ENCODE data around the gene CABP7.
"Not testable (repeated sequence)": the region's sequence is repeated elsewhere in the genome, so short reads cannot be mapped to it uniquely, and the experiment has no call there.

The CABP7 gene

GRCh38 chr22:29750559-29751538 is 31.0 kb downstream of the CABP7 start:
- DNase-seq: no peak

- no peak for DNase-seq
Observed at GRCh38 chr22:29751669-29752068, 31.9 kb downstream of the CABP7 start.

- no peak for DNase-seq
Observed at GRCh38 chr22:29753808-29754657, 34.2 kb downstream of the CABP7 start.

GRCh38 chr22:29754658-29755395 is 35.0 kb downstream of the CABP7 start:
- DNase-seq: not testable (repeated sequence)

- DNase-seq: no peak
Observed at GRCh38 chr22:29755889-29756288, 36.1 kb downstream of the CABP7 start.

GRCh38 chr22:29756341-29756740 is 36.5 kb downstream of the CABP7 start:
- no peak for DNase-seq

GRCh38 chr22:29757096-29757495 is 37.3 kb downstream of the CABP7 start:
- no peak for DNase-seq

- no peak for DNase-seq
Observed at GRCh38 chr22:29758068-29758622, 38.3 kb downstream of the CABP7 start.

- DNase-seq: no peak
Observed at GRCh38 chr22:29758959-29759358, 39.2 kb downstream of the CABP7 start.

- DNase-seq: no peak
Observed at GRCh38 chr22:29762263-29762662, 42.5 kb downstream of the CABP7 start.

- DNase-seq: no peak
Observed at GRCh38 chr22:29765905-29766631, 46.3 kb downstream of the CABP7 start.

GRCh38 chr22:29766632-29767170 is 46.9 kb downstream of the CABP7 start, which contains the start of gene ZMAT5:
TSS of gene ZMAT5 (minus strand) at chr22:29767007. CDS start at chr22:29748544, 18,463 bp downstream.
- DNase-seq: peak; percentile 83

GRCh38 chr22:29767171-29768051 is 47.6 kb downstream of the CABP7 start, which contains the start of gene UQCR10:
TSS of gene UQCR10 (plus strand) at chr22:29767369. CDS start at chr22:29767399, 30 bp downstream.
- DNase-seq: peak; percentile 88

GRCh38 chr22:29768052-29768693 is 48.4 kb downstream of the CABP7 start:
- no peak for DNase-seq

- no peak for DNase-seq
Observed at GRCh38 chr22:29769723-29770321, 50.0 kb downstream of the CABP7 start.

- DNase-seq: no peak
Observed at GRCh38 chr22:29772170-29772641, 52.4 kb downstream of the CABP7 start.

GRCh38 chr22:29773233-29773632 is 53.4 kb downstream of the CABP7 start:
- no peak for DNase-seq

GRCh38 chr22:29780220-29780619 is 60.4 kb downstream of the CABP7 start:
- DNase-seq: no peak

Data from activated CD4-positive, alpha-beta T cell treated with anti-CD3 and anti-CD28 coated beads for 1 hour (primary cell).